K562 (cell line): Measurements from ENCODE around the gene GNB2. TPM values are rescaled to one million over a fixed set of nuclear protein-coding genes. Genes with fewer than 3 reads are reported as not detected.

Source experiments
- ATAC-seq: fragments of 200-7000 bp; cut with Tn5 transposase; 3 replicates; pipeline ENCODE4 v1.9.1; 2020; ENCODE audit warnings: moderate library complexity
- BruUV-seq: library from RNA; stranded (reverse); fragments of 400-500 nt; replicated peaks from 2 replicates; lab custom pipeline; 2021; lab: Mats Ljungman, UMichigan
- CTCF ChIA-PET: fragments of 300-600 bp; formaldehyde crosslinking; extraction: SDS; loops from one replicate; lab custom pipeline; 2021; ENCODE audit warnings: low intra/inter-chr PET ratio; lab: Yijun Ruan, JAX
- POLR2A ChIA-PET: fragments of 300-600, 350-650 bp; sonication (Branson Sonifier 250); formaldehyde crosslinking; extraction: SDS; loops from one replicate; lab custom pipeline; 2021; ENCODE audit warnings: antibody characterized with exemption, inconsistent platforms; lab: Yijun Ruan, JAX
- DNase-seq, 4 experiments: peaks; one replicate each; pipeline versions ENCODE4 v3.0.0 to v3.0.0-alpha.2; 2011 to 2018; ENCODE audit warnings: low spot score in 3 of 4, mixed read lengths in 3 of 4; ENCODE audit errors: extremely low read depth in 1 of 4
- FAIRE-seq: peaks from 2 replicates; lab custom pipeline; 2011; peaks lifted over from hg19 to GRCh38; lab: Jason Lieb, UNC
- H2AFZ ChIP-seq: 2 replicates; pipeline ENCODE4 v1.6.0; 2011; ENCODE audit warnings: low read depth, low read length, control low read depth, inconsistent platforms
- H3K27ac ChIP-seq: fragments of 200-600 bp; 3 replicates; pipeline ENCODE4 v1.8.0; 2011; ENCODE audit warnings: low read depth, mild to moderate bottlenecking, control low read depth, inconsistent platforms, low read length, moderate library complexity, mixed read lengths; ENCODE audit errors: extremely low read depth
- H3K27me3 ChIP-seq, 2 experiments: fragments of 300-600 bp in 1 of 2; 2 replicates in 1 of 2; 3 replicates in 1 of 2; pipeline versions ENCODE4 v1.6.0 to v1.8.0; 2011; ENCODE audit warnings: inconsistent platforms in 2 of 2, low read length in 2 of 2, mild to moderate bottlenecking in 1 of 2, mixed read lengths in 1 of 2, moderate library complexity in 1 of 2; ENCODE audit not compliant: control insufficient read depth in 2 of 2, insufficient read depth in 2 of 2
- H3K36me3 ChIP-seq: fragments of 300-600 bp; 3 replicates; pipeline ENCODE4 v1.8.0; 2011; ENCODE audit warnings: mild to moderate bottlenecking, low read length, inconsistent platforms; ENCODE audit not compliant: control insufficient read depth, insufficient read depth
- H3K4me1 ChIP-seq, 2 experiments: fragments of 200-600 bp in 1 of 2; replicated peaks in 1 of 2; 2 replicates in 1 of 2; 3 replicates in 1 of 2; pipeline versions ENCODE4 v1.5.1 to v1.8.0; 2011; ENCODE audit warnings: inconsistent platforms in 2 of 2, low read length in 2 of 2, mild to moderate bottlenecking in 1 of 2, mixed read lengths in 1 of 2, moderate library complexity in 1 of 2; ENCODE audit not compliant: control insufficient read depth in 2 of 2, insufficient read depth in 2 of 2
- H3K4me2 ChIP-seq: 2 replicates; pipeline ENCODE4 v1.6.1; 2011; ENCODE audit warnings: low read length, control low read depth, inconsistent platforms, mixed read lengths; ENCODE audit not compliant: insufficient read depth
- H3K4me3 ChIP-seq: fragments of 200-600 bp; sonication (generic), shearing (Covaris generic); 2 replicates; pipeline ENCODE4 v1.5.1; 2016; ENCODE audit warnings: control low read depth, inconsistent platforms
- H3K79me2 ChIP-seq: fragments of 200-600 bp; 3 replicates; pipeline ENCODE4 v1.8.0; 2011; ENCODE audit warnings: low read length, inconsistent platforms; ENCODE audit not compliant: control insufficient read depth, insufficient read depth
- H3K9ac ChIP-seq, 2 experiments: 2 replicates each; pipeline versions ENCODE4 v1.6.0 to v1.6.1; 2011; ENCODE audit warnings: low read depth in 2 of 2, low read length in 2 of 2, control low read depth in 1 of 2, inconsistent platforms in 1 of 2, mild to moderate bottlenecking in 1 of 2, mixed read lengths in 1 of 2; ENCODE audit not compliant: insufficient read depth in 1 of 2
- H3K9me1 ChIP-seq: one replicate; pipeline ENCODE4 v1.6.0; 2011; ENCODE audit warnings: inconsistent platforms, mild to moderate bottlenecking, low read length, moderate library complexity; ENCODE audit not compliant: control insufficient read depth, insufficient read depth
- H3K9me3 ChIP-seq: replicated peaks from 2 replicates; pipeline ENCODE4 v1.5.1; 2011; ENCODE audit warnings: low read depth, low read length, inconsistent platforms; ENCODE audit not compliant: control insufficient read depth, insufficient read depth
- H4K20me1 ChIP-seq: replicated peaks from 2 replicates; pipeline ENCODE4 v1.6.1; 2011; ENCODE audit warnings: low read length, inconsistent platforms, mixed read lengths; ENCODE audit not compliant: control insufficient read depth, insufficient read depth
- POLR2G ChIP-seq: fragments of 200-400 bp; formaldehyde crosslinking; IDR thresholded peaks from 2 replicates; pipeline ENCODE4 v1.6.1; 2017; ENCODE audit warnings: low read depth, mild to moderate bottlenecking, antibody characterized with exemption, low read length, moderate library complexity
- RBFOX2 ChIP-seq: fragments of 200-400 bp; formaldehyde crosslinking; IDR thresholded peaks from 2 replicates; pipeline ENCODE4 v1.6.1; 2017; ENCODE audit warnings: low read depth, mild to moderate bottlenecking, low read length, moderate library complexity
- RBM22 ChIP-seq: fragments of 200-400 bp; formaldehyde crosslinking; IDR thresholded peaks from 2 replicates; pipeline ENCODE4 v1.6.1; 2018; ENCODE audit warnings: low read length, low read depth; ENCODE audit not compliant: poor library complexity, severe bottlenecking
- RHOXF2B ChIP-seq: fragments of 250-450 bp; sonication (Bioruptor Pico); conservative IDR thresholded peaks from 2 replicates; pipeline ENCODE4 v1.5.1; 2021
- WGBS: fragments of 100-300 bp; shearing (Covaris generic); methylation state at CpG from one replicate; pipeline ENCODE4 v1.1.6; 2016; ENCODE audit warnings: low coverage, mixed read lengths; ENCODE audit not compliant: insufficient coverage; ENCODE audit errors: missing lambda C conversion rate; 5-methylcytosine and 5-hydroxymethylcytosine counted together
- in situ Hi-C: fragments of 300-500 bp; cut with MboI; formaldehyde crosslinking; loops from 4 replicates; pipeline ENCODE4 v1.15.0; 2018; ENCODE audit warnings: inconsistent platforms, mixed read lengths
- intact Hi-C: fragments of 100-400 bp; cut with micrococcal nuclease; formaldehyde crosslinking; loops from 2 replicates; pipeline ENCODE4 v1.14.2; 2022
- polyA plus RNA-seq, 8 experiments: library from polyadenylated mRNA; depleted of rRNA in 4 of 8; stranded (reverse) in 5 of 8; unstranded in 3 of 8; fragments of >200 nt; fragmentation: Nextera tagmentation in 2 of 8; fragmentation: Illumina TruSeq in 1 of 8; extraction: Ambion mirVana in 2 of 8; extraction: Trizol in 1 of 8; gene quantifications; 2 replicates each; pipeline versions ENCODE4 v1.2.1 to v1.2.3, GENCODE V29; 2011 to 2014; ENCODE audit warnings: inconsistent platforms in 1 of 8, missing spikeins in 1 of 8
- total RNA-seq, 7 experiments: library from RNA; depleted of rRNA in 6 of 7; stranded (reverse); fragments of >200 nt in 6 of 7; fragmentation: Illumina TruSeq in 2 of 7; extraction: Trizol in 2 of 7; gene quantifications; 2 replicates each; pipeline versions ENCODE4 v1.2.1 to v1.2.3, GENCODE V29; 2011 to 2021; ENCODE audit warnings: low replicate concordance in 1 of 7
- TF ChIP-seq, protein P1 (sequence below): sonication (generic); formaldehyde crosslinking; IDR thresholded peaks from 2 replicates; pipeline ENCODE4 v1.8.1; 2023; ENCODE audit warnings: mild to moderate bottlenecking, missing genetic modification reagents
- TF ChIP-seq, protein P2 (sequence below), 2 experiments: fragments of 450-650 bp; IDR thresholded peaks; 2 replicates each; pipeline ENCODE4 v1.6.1; 2016; ENCODE audit warnings: mild to moderate bottlenecking in 2 of 2, borderline replicate concordance in 1 of 2, low read depth in 1 of 2, moderate library complexity in 1 of 2
- TF ChIP-seq, protein P3 (sequence below): sonication (generic); formaldehyde crosslinking; IDR thresholded peaks from 2 replicates; pipeline ENCODE4 v1.8.0; 2022; ENCODE audit warnings: missing genetic modification reagents, mild to moderate bottlenecking, borderline replicate concordance

The GNB2 gene
- total and polyA plus RNA-seq, 9 of the 15 experiments (the other 6 are each of a cell fraction or from before 2014, with no cell fraction given), result 0.65 to 320 (median 104) TPM

- Histone ChIP-seq H3K27ac (no peak overlapping the region), H3K4me1 (peaks cover 4 to 80% of the 10 kb centered on the region in 2 experiments; a peak in 4 of 5 replicates), H3K27me3 (no peaks in the 10 kb centered on the region), H3K36me3 (peaks cover 100% of the 10 kb centered on the region; the same call in 2 of the 3 replicates), H3K4me3 (no peak overlapping the region), H3K9ac (0 out of 4 replicates have a peak overlapping the region, but pooled peaks of 1 of the 2 experiments have one; percentile 15), H3K4me2 (no peak overlapping the region), H3K9me1 (no peaks in the 10 kb centered on the region), H2AFZ (no peak overlapping the region), H4K20me1 (peaks cover 17% of the 10 kb centered on the region; the same call in 1 of the 2 replicates), H3K79me2 (peaks cover 8% of the 10 kb centered on the region), H3K9me3 (no peaks in the 10 kb centered on the region)
- no TSS peak for BruUV-seq
- DNase-seq (peak in 1 of 4 experiments; percentile 12), FAIRE-seq (no peak), ATAC-seq (no peak)
- in situ Hi-C loops, result no loop called here
- ChIA-PET CTCF (no interaction called here), POLR2A (interaction anchor here (0.6 to 1.9 kb wide), 7 partner anchors 9 to 316 kb away, joined by 3 to 11 read pairs (median 3); no protein-coding TSS in a partner anchor)
- intact Hi-C loops, result no loop called here
- WGBS, result 96% methylated on average over 36 of the region's 37 CpGs
- TF ChIP-seq, protein P1, sequence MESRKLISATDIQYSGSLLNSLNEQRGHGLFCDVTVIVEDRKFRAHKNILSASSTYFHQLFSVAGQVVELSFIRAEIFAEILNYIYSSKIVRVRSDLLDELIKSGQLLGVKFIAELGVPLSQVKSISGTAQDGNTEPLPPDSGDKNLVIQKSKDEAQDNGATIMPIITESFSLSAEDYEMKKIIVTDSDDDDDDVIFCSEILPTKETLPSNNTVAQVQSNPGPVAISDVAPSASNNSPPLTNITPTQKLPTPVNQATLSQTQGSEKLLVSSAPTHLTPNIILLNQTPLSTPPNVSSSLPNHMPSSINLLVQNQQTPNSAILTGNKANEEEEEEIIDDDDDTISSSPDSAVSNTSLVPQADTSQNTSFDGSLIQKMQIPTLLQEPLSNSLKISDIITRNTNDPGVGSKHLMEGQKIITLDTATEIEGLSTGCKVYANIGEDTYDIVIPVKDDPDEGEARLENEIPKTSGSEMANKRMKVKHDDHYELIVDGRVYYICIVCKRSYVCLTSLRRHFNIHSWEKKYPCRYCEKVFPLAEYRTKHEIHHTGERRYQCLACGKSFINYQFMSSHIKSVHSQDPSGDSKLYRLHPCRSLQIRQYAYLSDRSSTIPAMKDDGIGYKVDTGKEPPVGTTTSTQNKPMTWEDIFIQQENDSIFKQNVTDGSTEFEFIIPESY (CRISPR knock-in tag), result peak; percentile 89
- TF ChIP-seq, protein P2, sequence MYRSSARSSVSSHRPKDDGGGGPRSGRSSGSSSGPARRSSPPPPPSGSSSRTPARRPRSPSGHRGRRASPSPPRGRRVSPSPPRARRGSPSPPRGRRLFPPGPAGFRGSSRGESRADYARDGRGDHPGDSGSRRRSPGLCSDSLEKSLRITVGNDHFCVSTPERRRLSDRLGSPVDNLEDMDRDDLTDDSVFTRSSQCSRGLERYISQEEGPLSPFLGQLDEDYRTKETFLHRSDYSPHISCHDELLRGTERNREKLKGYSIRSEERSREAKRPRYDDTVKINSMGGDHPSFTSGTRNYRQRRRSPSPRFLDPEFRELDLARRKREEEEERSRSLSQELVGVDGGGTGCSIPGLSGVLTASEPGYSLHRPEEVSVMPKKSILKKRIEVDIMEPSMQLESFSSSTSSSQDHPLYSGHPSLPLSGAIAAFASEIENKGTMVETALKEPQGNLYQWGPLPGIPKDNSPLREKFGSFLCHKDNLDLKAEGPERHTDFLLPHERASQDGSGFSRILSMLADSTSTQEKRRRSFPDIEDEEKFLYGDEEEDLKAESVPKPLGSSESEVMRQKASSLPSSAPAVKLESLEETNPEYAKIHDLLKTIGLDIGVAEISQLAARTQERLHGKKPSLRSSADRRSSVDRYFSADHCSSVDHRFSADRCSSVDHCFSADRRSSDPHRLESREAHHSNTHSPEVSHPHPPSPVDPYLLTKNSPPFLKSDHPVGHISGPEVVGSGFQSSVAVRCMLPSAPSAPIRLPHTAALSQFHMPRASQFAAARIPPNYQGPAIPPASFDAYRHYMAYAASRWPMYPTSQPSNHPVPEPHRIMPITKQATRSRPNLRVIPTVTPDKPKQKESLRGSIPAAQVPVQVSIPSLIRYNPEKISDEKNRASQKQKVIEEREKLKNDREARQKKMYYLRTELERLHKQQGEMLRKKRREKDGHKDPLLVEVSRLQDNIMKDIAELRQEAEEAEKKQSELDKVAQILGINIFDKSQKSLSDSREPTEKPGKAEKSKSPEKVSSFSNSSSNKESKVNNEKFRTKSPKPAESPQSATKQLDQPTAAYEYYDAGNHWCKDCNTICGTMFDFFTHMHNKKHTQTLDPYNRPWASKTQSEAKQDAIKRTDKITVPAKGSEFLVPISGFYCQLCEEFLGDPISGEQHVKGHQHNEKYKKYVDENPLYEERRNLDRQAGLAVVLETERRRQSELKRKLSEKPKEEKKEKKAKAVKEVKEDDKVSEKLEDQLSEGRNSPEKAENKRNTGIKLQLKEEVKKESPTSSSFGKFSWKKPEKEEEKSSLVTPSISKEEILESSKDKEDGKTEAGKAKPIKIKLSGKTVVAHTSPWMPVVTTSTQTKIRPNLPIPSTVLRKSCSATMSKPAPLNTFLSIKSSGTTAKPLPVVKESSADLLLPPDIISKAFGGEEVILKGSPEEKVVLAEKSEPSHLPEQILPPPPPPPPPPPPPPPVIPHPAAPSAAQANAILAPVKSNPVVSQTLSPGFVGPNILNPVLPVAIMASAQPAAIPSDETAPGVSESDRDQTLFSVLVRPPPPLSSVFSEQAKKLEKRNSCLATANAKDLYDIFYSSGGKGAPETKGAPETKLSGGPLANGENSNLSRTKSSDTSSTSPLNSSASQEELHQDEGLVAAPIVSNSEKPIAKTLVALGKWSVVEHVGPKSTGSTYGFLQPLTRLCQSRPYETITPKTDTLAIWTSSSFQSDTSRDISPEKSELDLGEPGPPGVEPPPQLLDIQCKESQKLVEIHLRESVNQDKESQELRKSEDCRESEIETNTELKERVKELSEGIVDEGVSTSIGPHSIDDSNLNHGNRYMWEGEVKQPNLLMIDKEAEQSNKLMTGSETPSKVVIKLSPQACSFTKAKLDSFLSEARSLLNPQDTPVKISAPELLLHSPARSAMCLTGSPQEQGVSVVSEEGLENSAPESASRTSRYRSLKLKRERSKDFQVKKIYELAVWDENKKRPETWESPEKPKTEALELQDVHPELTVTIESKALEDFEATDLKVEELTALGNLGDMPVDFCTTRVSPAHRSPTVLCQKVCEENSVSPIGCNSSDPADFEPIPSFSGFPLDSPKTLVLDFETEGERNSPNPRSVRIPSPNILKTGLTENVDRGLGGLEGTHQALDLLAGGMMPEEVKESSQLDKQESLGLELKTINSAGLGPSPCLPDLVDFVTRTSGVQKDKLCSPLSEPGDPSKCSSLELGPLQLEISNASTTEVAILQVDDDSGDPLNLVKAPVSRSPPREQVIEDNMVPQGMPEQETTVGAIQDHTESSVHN (IDR thresholded peaks at IDR 0.05; ENCODE audit: borderline replicate concordance in 1 of 2, low read depth in 1 of 2), result no peak
- TF ChIP-seq RBM22, result peak; percentile 33
- TF ChIP-seq RHOXF2B (CRISPR knock-in tag), result no peak
- TF ChIP-seq RBFOX2, result peak; percentile 65; the same call in 1 of the 2 replicates
- TF ChIP-seq POLR2G, result peak; percentile 61
- TF ChIP-seq, protein P3, sequence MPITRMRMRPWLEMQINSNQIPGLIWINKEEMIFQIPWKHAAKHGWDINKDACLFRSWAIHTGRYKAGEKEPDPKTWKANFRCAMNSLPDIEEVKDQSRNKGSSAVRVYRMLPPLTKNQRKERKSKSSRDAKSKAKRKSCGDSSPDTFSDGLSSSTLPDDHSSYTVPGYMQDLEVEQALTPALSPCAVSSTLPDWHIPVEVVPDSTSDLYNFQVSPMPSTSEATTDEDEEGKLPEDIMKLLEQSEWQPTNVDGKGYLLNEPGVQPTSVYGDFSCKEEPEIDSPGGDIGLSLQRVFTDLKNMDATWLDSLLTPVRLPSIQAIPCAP (CRISPR knock-in tag), result no peak
Measured at GRCh38 chr7:100683659-100684533, 10.4 kb downstream of the GNB2 start.
